WTC11 (cell line): ENCODE results near the gene OR2V2.
"Not testable (repeated sequence)": the region's sequence is repeated elsewhere in the genome, so short reads cannot be mapped to it uniquely, and the experiment has no call there.

ENCODE experiments used
- CREB1 ChIP-seq: sonication (generic); formaldehyde crosslinking; IDR thresholded peaks from 2 replicates; pipeline ENCODE4 v1.8.0; 2023; ENCODE audit warnings: mild to moderate bottlenecking, missing genetic modification reagents
- CTCF ChIP-seq: fragments of 200-600 bp; IDR thresholded peaks from 2 replicates; pipeline ENCODE4 v1.8.0; 2022; ENCODE audit warnings: antibody characterized with exemption
- MLX ChIP-seq: sonication (generic); formaldehyde crosslinking; IDR thresholded peaks from 2 replicates; pipeline ENCODE4 v1.8.1; 2023; ENCODE audit warnings: mild to moderate bottlenecking, missing genetic modification reagents, moderate library complexity
- NFE2L1 ChIP-seq: sonication (generic); formaldehyde crosslinking; IDR thresholded peaks from 2 replicates; pipeline ENCODE4 v1.8.1; 2023; ENCODE audit warnings: missing genetic modification reagents
- NFYB ChIP-seq: sonication (generic); formaldehyde crosslinking; conservative IDR thresholded peaks from 2 replicates; pipeline ENCODE4 v1.8.0; 2022; ENCODE audit warnings: low read depth, missing genetic modification reagents
- NR1H2 ChIP-seq: sonication (generic); formaldehyde crosslinking; IDR thresholded peaks from 2 replicates; pipeline ENCODE4 v1.9.0; 2021; ENCODE audit warnings: mild to moderate bottlenecking, moderate library complexity, missing genetic modification reagents
- TEAD4 ChIP-seq: sonication (generic); formaldehyde crosslinking; IDR thresholded peaks from 2 replicates; pipeline ENCODE4 v1.8.0; 2022; ENCODE audit warnings: mild to moderate bottlenecking, missing genetic modification reagents
- ZMAT4 ChIP-seq: fragments of 250-450 bp; sonication (Bioruptor Pico); IDR thresholded peaks from 2 replicates; pipeline ENCODE4 v1.9.0; 2021; ENCODE audit warnings: mild to moderate bottlenecking
- ZNF138 ChIP-seq: sonication (generic); formaldehyde crosslinking; conservative IDR thresholded peaks from 2 replicates; pipeline ENCODE4 v1.8.1; 2022; ENCODE audit warnings: mild to moderate bottlenecking, moderate library complexity, missing genetic modification reagents
- ZNF232 ChIP-seq: sonication (generic); formaldehyde crosslinking; IDR thresholded peaks from 2 replicates; pipeline ENCODE4 v1.8.0; 2022; ENCODE audit warnings: mild to moderate bottlenecking, missing genetic modification reagents

GRCh38 chr5:181113572-181113971 lies 33.8 kb upstream of the OR2V2 start:
- not testable (repeated sequence) for TF ChIP-seq CTCF; NR1H2 (CRISPR knock-in tag); TEAD4 (CRISPR knock-in tag); CREB1 (CRISPR knock-in tag); ZMAT4 (CRISPR knock-in tag); NFYB (CRISPR knock-in tag); ZNF232 (CRISPR knock-in tag); ZNF138 (CRISPR knock-in tag); NFE2L1 (CRISPR knock-in tag); MLX (CRISPR knock-in tag)
